H9 (cell line): ENCODE data around the gene MYD88. TPM values are rescaled to one million over a fixed set of nuclear protein-coding genes. Genes with fewer than 3 reads are reported as not detected.

ENCODE experiments used
- DNase-seq: peaks from one replicate; pipeline ENCODE4 v3.0.0-alpha.2; 2017
- H2AFZ ChIP-seq: one replicate; pipeline ENCODE4 v1.6.1; 2013; ENCODE audit warnings: mild to moderate bottlenecking, low read length, control low read depth, moderate library complexity
- H2AK5ac ChIP-seq: 2 replicates; pipeline ENCODE4 v1.6.1; 2013; ENCODE audit warnings: low read length, control low read depth, mixed read lengths; ENCODE audit not compliant: insufficient read length
- H2BK120ac ChIP-seq: one replicate; pipeline ENCODE4 v1.6.1; 2013; ENCODE audit warnings: low read depth, mild to moderate bottlenecking, low read length, control low read depth, inconsistent platforms; ENCODE audit not compliant: poor library complexity, severe bottlenecking
- H2BK12ac ChIP-seq: 2 replicates; pipeline ENCODE4 v1.6.1; 2013; ENCODE audit warnings: low read length, control low read depth, mixed read lengths, low read depth; ENCODE audit not compliant: insufficient read length
- H2BK15ac ChIP-seq: 2 replicates; pipeline ENCODE4 v1.6.1; 2013; ENCODE audit warnings: low read depth, low read length, control low read depth
- H2BK20ac ChIP-seq: one replicate; pipeline ENCODE4 v1.6.1; 2013; ENCODE audit warnings: low read depth, mild to moderate bottlenecking, low read length, control low read depth, inconsistent platforms; ENCODE audit not compliant: poor library complexity, severe bottlenecking
- H2BK5ac ChIP-seq: 2 replicates; pipeline ENCODE4 v1.6.1; 2013; ENCODE audit warnings: low read length, control low read depth, mixed read lengths; ENCODE audit not compliant: insufficient read length
- H3K14ac ChIP-seq: 2 replicates; pipeline ENCODE4 v1.6.1; 2013; ENCODE audit warnings: low read length, control low read depth; ENCODE audit not compliant: insufficient read depth
- H3K18ac ChIP-seq: 2 replicates; pipeline ENCODE4 v1.6.1; 2013; ENCODE audit warnings: low read depth, mild to moderate bottlenecking, mixed read lengths, low read length, control low read depth; ENCODE audit not compliant: insufficient read length
- H3K23ac ChIP-seq: 2 replicates; pipeline ENCODE4 v1.6.1; 2013; ENCODE audit warnings: low read length, control low read depth, mixed read lengths, low read depth; ENCODE audit not compliant: insufficient read length
- H3K23me2 ChIP-seq: 2 replicates; pipeline ENCODE4 v1.6.1; 2013; ENCODE audit warnings: low read depth, mild to moderate bottlenecking, mixed read lengths, low read length, control low read depth; ENCODE audit not compliant: insufficient read length, poor library complexity, severe bottlenecking
- H3K27ac ChIP-seq: 2 replicates; pipeline ENCODE4 v1.5.1; 2013; ENCODE audit warnings: low read length, control low read depth, mixed read lengths, low read depth; ENCODE audit not compliant: insufficient read length
- H3K27me3 ChIP-seq: 2 replicates; pipeline ENCODE4 v1.6.1; 2013; ENCODE audit warnings: low read length, control low read depth, inconsistent platforms; ENCODE audit not compliant: insufficient read depth
- H3K4ac ChIP-seq: 2 replicates; pipeline ENCODE4 v1.6.1; 2013; ENCODE audit warnings: low read depth, mild to moderate bottlenecking, control low read depth, inconsistent platforms, low read length, moderate library complexity
- H3K4me1 ChIP-seq: 2 replicates; pipeline ENCODE4 v1.6.1; 2013; ENCODE audit warnings: low read length, control low read depth, inconsistent platforms; ENCODE audit not compliant: insufficient read depth
- H3K4me2 ChIP-seq: 2 replicates; pipeline ENCODE4 v1.6.1; 2013; ENCODE audit warnings: low read length, control low read depth, mixed read lengths; ENCODE audit not compliant: insufficient read length, insufficient read depth
- H3K56ac ChIP-seq: 2 replicates; pipeline ENCODE4 v1.6.1; 2013; ENCODE audit warnings: low read depth, mild to moderate bottlenecking, mixed read lengths, low read length, control low read depth; ENCODE audit not compliant: insufficient read length
- H3K79me1 ChIP-seq: 2 replicates; pipeline ENCODE4 v1.6.1; 2013; ENCODE audit warnings: low read depth, mild to moderate bottlenecking, moderate library complexity, low read length, control low read depth, inconsistent platforms; ENCODE audit not compliant: insufficient read depth, poor library complexity, severe bottlenecking
- H3K79me2 ChIP-seq: 2 replicates; pipeline ENCODE4 v1.6.1; 2013; ENCODE audit warnings: low read length, control low read depth, inconsistent platforms; ENCODE audit not compliant: insufficient read depth
- H3K9ac ChIP-seq: 2 replicates; pipeline ENCODE4 v1.6.1; 2013; ENCODE audit warnings: low read length, control low read depth, mixed read lengths; ENCODE audit not compliant: insufficient read length; ENCODE audit errors: extremely low read depth
- H3K9me3 ChIP-seq: one replicate; pipeline ENCODE4 v1.6.1; 2013; ENCODE audit warnings: low read depth, low read length, inconsistent platforms; ENCODE audit not compliant: control insufficient read depth
- H3T11ph ChIP-seq: one replicate; pipeline ENCODE4 v1.6.1; 2013; ENCODE audit warnings: mild to moderate bottlenecking, low read length, control low read depth, inconsistent platforms
- H4K20me1 ChIP-seq: one replicate; pipeline ENCODE4 v1.6.1; 2013; ENCODE audit not compliant: control insufficient read depth, insufficient read length, insufficient read depth
- H4K5ac ChIP-seq: 2 replicates; pipeline ENCODE4 v1.6.1; 2013; ENCODE audit warnings: low read depth, mild to moderate bottlenecking, mixed read lengths, low read length, control low read depth; ENCODE audit not compliant: insufficient read length
- H4K8ac ChIP-seq: replicated peaks from 2 replicates; pipeline ENCODE4 v1.6.1; 2013; ENCODE audit warnings: low read length, control low read depth, mixed read lengths, low read depth; ENCODE audit not compliant: insufficient read length
- H4K91ac ChIP-seq: 2 replicates; pipeline ENCODE4 v1.6.1; 2013; ENCODE audit warnings: low read depth, mild to moderate bottlenecking, moderate library complexity, mixed read lengths, low read length, control low read depth; ENCODE audit not compliant: insufficient read length
- H3K27ac Mint-ChIP-seq, 3 experiments: 2 replicates in 2 of 3; 3 replicates in 1 of 3; pipeline ENCODE4 v1.8.0; 2020 to 2021; ENCODE audit warnings: mixed read lengths in 3 of 3, mild to moderate bottlenecking in 1 of 3, moderate library complexity in 1 of 3
- H3K27me3 Mint-ChIP-seq: 2 replicates; pipeline ENCODE4 v1.8.0; 2021; ENCODE audit warnings: low read depth, mild to moderate bottlenecking, moderate library complexity, mixed read lengths
- H3K36me3 Mint-ChIP-seq, 3 experiments: 2 replicates in 2 of 3; 3 replicates in 1 of 3; pipeline ENCODE4 v1.8.0; 2020 to 2021; ENCODE audit warnings: low read depth in 3 of 3, mixed read lengths in 3 of 3; ENCODE audit not compliant: insufficient read depth in 1 of 3
- H3K4me1 Mint-ChIP-seq, 2 experiments: 2 replicates each; pipeline ENCODE4 v1.8.0; 2020; ENCODE audit warnings: mixed read lengths in 2 of 2
- H3K4me3 Mint-ChIP-seq, 2 experiments: 2 replicates in 1 of 2; 3 replicates in 1 of 2; pipeline ENCODE4 v1.8.0; 2020 to 2021; ENCODE audit warnings: mild to moderate bottlenecking in 2 of 2, mixed read lengths in 2 of 2, moderate library complexity in 1 of 2
- H3K9me3 Mint-ChIP-seq, 2 experiments: 2 replicates in 1 of 2; 3 replicates in 1 of 2; pipeline ENCODE4 v1.8.0; 2020; ENCODE audit warnings: mild to moderate bottlenecking in 2 of 2, mixed read lengths in 2 of 2, moderate library complexity in 1 of 2
- WGBS: extraction: QIAGEN DNeasy Blood & Tissue Kit; methylation state at CpG from one replicate; pipeline ENCODE4 v1.1.7; 2013; ENCODE audit warnings: missing lambda C conversion rate, low lambda C conversion rate, mixed read lengths; ENCODE audit not compliant: insufficient read length; ENCODE audit errors: extremely low coverage; 5-methylcytosine and 5-hydroxymethylcytosine counted together
- total RNA-seq: library from RNA; stranded (reverse); gene quantifications from 2 replicates; pipeline ENCODE4 v1.2.1, GENCODE V29; 2021
- TF ChIP-seq, protein P1 (sequence below): fragments of 200-600 bp; sonication (generic); conservative IDR thresholded peaks from 3 replicates; pipeline ENCODE4 v1.8.0; 2021; ENCODE audit warnings: antibody characterized with exemption, mild to moderate bottlenecking

MYD88 gene
- total RNA-seq, 1 experiment from 2014 or later: 33.4 TPM

DNA sequence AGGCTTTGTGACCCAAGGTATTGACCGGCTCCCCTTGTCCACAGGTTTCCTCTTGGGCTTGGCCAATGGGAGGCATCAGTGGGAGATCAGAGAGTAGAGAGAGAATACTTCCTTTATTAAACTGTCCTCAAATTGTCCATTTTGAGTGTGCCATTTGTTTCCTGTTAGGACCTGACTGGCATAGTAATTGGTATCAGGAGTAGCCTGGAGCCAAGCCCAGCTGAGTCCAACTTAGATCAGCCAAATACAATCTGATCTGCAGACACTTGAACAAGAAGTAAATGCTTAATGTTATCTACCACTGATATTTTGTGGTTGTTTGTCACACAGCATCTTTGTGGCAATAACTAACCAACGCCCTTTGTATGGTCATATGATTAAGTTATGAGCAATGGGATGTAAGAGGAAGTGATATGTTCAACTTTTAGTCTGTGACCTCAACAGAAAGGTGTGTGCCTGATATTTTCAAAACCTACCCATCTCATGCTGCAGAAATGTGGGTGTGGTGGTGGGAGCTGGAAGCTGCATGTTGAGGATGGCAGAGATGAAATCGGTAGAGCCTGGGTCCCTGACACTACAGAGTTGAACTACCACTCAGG is 13.3 kb downstream of the MYD88 start:
- H3K27ac Mint-ChIP-seq: no peak overlapping the region
- H4K91ac ChIP-seq: no peak overlapping the region
- H2BK12ac ChIP-seq: no peak overlapping the region
- no peak overlapping the region for H3T11ph ChIP-seq
- H3K9me3 ChIP-seq: no peaks in the 10 kb centered on the region
- no peak overlapping the region for H2BK15ac ChIP-seq
- no peak overlapping the region for H4K5ac ChIP-seq
- H3K9ac ChIP-seq: no peak overlapping the region
- H3K4me2 ChIP-seq: no peak overlapping the region
- H3K79me1 ChIP-seq: no peaks in the 10 kb centered on the region
- H3K9me3 Mint-ChIP-seq: peaks cover 5 to 6% of the 10 kb centered on the region in 2 experiments; a peak in 2 of 5 replicates
- no peak overlapping the region for H4K8ac ChIP-seq
- no peak overlapping the region for H2BK120ac ChIP-seq
- H3K4ac ChIP-seq: no peak overlapping the region
- TF ChIP-seq, protein P1, sequence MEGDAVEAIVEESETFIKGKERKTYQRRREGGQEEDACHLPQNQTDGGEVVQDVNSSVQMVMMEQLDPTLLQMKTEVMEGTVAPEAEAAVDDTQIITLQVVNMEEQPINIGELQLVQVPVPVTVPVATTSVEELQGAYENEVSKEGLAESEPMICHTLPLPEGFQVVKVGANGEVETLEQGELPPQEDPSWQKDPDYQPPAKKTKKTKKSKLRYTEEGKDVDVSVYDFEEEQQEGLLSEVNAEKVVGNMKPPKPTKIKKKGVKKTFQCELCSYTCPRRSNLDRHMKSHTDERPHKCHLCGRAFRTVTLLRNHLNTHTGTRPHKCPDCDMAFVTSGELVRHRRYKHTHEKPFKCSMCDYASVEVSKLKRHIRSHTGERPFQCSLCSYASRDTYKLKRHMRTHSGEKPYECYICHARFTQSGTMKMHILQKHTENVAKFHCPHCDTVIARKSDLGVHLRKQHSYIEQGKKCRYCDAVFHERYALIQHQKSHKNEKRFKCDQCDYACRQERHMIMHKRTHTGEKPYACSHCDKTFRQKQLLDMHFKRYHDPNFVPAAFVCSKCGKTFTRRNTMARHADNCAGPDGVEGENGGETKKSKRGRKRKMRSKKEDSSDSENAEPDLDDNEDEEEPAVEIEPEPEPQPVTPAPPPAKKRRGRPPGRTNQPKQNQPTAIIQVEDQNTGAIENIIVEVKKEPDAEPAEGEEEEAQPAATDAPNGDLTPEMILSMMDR: no peak
- H3K18ac ChIP-seq: no peak overlapping the region
- H3K27me3 ChIP-seq: no peaks in the 10 kb centered on the region
- H3K4me3 Mint-ChIP-seq: no peak overlapping the region
- no peak overlapping the region for H2AK5ac ChIP-seq
- H4K20me1 ChIP-seq: no peaks in the 10 kb centered on the region
- peaks cover 0 to 4% of the 10 kb centered on the region in 2 experiments; a peak in 2 of 4 replicates for H3K4me1 Mint-ChIP-seq
- H3K4me1 ChIP-seq: no peaks in the 10 kb centered on the region
- H2BK20ac ChIP-seq: no peak overlapping the region
- no peaks in the 10 kb centered on the region for H3K79me2 ChIP-seq
- H3K23me2 ChIP-seq: no peaks in the 10 kb centered on the region
- H2BK5ac ChIP-seq: no peak overlapping the region
- no peak overlapping the region for H3K23ac ChIP-seq
- DNase-seq: no peak
- no peak overlapping the region for H2AFZ ChIP-seq
- H3K27ac ChIP-seq: no peak overlapping the region
- H3K27me3 Mint-ChIP-seq: no peaks in the 10 kb centered on the region; the same call in 1 of the 2 replicates
- peaks cover 0 to 1% (median 0%) of the 10 kb centered on the region in 3 experiments; a peak in 1 of 7 replicates for H3K36me3 Mint-ChIP-seq
- no peak overlapping the region for H3K56ac ChIP-seq
- no peak overlapping the region; the same call in 1 of the 2 replicates for H3K14ac ChIP-seq
- WGBS: no CpG with 5 or more reads among the region's 3 CpGs
